Gastroesophageal sphincter (tissue), 4 donors: Measurements from ENCODE around the gene OR4D2. TPM values are rescaled to one million over a fixed set of nuclear protein-coding genes. Genes with fewer than 3 reads are reported as not detected.

ENCODE experiments used
- ATAC-seq: fragments of 150-250 bp; one replicate; pipeline ENCODE4 v1.9.1; 2016; ENCODE audit warnings: mild to moderate bottlenecking, moderate library complexity
- H3K27ac ChIP-seq, 4 donors: fragments of 200-600 bp; sonication (generic) in 3 of 4; 1 replicate in 3 of 4; 2 replicates in 1 of 4; pipeline ENCODE4 v1.5.1; 2016 to 2019
- H3K27me3 ChIP-seq: fragments of 200-600 bp; sonication (generic); one replicate; pipeline ENCODE4 v1.5.1; 2019
- H3K36me3 ChIP-seq, 2 donors: fragments of 200-600 bp; sonication (generic); one replicate each; pipeline ENCODE4 v1.5.1; 2019; ENCODE audit warnings: control low read depth in 1 of 2
- H3K4me1 ChIP-seq, 3 donors: fragments of 200-600 bp; sonication (generic); 1 replicate in 2 of 3; 2 replicates in 1 of 3; pipeline ENCODE4 v1.5.1; 2016 to 2019; ENCODE audit warnings: control low read depth in 2 of 3
- H3K4me3 ChIP-seq, 2 donors: fragments of 200-600 bp; sonication (generic); one replicate each; pipeline ENCODE4 v1.5.1; 2019; ENCODE audit warnings: mild to moderate bottlenecking in 1 of 2, moderate library complexity in 1 of 2
- H3K9me3 ChIP-seq, 3 donors: fragments of 200-600 bp; sonication (generic); one replicate each; pipeline ENCODE4 v1.5.1; 2017 to 2019; ENCODE audit warnings: control low read depth in 2 of 3
- CTCF ChIP-seq, 4 experiments: fragments of 200-600 bp in 2 of 4; fragments of 450-650 bp in 2 of 4; sonication (generic) in 1 of 4; IDR thresholded peaks; one replicate each; pipeline ENCODE4 v1.5.1; 2017 to 2019; ENCODE audit warnings: antibody characterized with exemption in 4 of 4, mild to moderate bottlenecking in 2 of 4, moderate library complexity in 2 of 4
- EP300 ChIP-seq: sonication (generic); formaldehyde crosslinking; IDR thresholded peaks from one replicate; pipeline ENCODE4 v1.6.1; 2017; ENCODE audit warnings: antibody characterized with exemption, mild to moderate bottlenecking
- POLR2A ChIP-seq, 2 donors: fragments of 450-650 bp; IDR thresholded peaks; one replicate each; pipeline ENCODE4 v1.6.1; 2017; ENCODE audit warnings: antibody characterized with exemption in 2 of 2, mild to moderate bottlenecking in 2 of 2, moderate library complexity in 1 of 2
- POLR2AphosphoS5 ChIP-seq: sonication (generic); formaldehyde crosslinking; IDR thresholded peaks from one replicate; pipeline ENCODE4 v1.6.1; 2017; ENCODE audit warnings: antibody characterized with exemption
- WGBS, 2 donors: methylation state at CpG; one replicate each; pipeline ENCODE4 v1.1.5; 2018; ENCODE audit warnings: low coverage in 1 of 2; 5-methylcytosine and 5-hydroxymethylcytosine counted together
- total RNA-seq, 4 donors: library from RNA; depleted of rRNA; stranded (reverse); fragments of >200 nt; gene quantifications; one replicate each; pipeline ENCODE4 v1.1.0, GENCODE V29; 2016

OR4D2 gene
- total RNA-seq, 4 donors from 2014 or later = not detected

DNA sequence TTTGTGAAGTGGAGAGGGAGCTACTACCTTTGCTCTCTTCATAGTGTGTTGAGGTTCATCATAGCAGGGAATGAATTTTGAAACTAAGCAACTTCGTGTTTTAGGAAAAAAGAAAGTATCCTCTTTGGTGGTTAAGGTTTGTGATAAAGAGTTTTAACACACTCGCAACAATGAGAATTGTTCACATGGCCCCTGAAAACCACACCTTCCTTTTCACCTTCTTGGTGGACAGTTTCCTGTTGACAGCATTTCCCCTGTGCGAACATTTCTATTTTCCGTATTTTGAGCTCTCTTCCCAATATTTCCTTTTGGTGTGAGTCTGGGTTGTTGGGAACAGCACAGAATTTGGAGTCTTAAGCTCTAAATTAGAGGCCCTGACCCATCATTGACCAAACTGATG, 3.8 kb downstream of the OR4D2 start:
- TF ChIP-seq POLR2A (IDR thresholded peaks at IDR 0.05) (no peak), CTCF (IDR thresholded peaks at IDR 0.05) (no peak), POLR2AphosphoS5 (no peak), EP300 (no peak)
- WGBS, 2 donors = 43 to 65% methylated on average over 4 of the region's 4 CpGs
- no peak overlapping the region for H3K4me3 ChIP-seq
- no peaks in the 10 kb centered on the region for H3K4me1 ChIP-seq
- no peaks in the 10 kb centered on the region for H3K9me3 ChIP-seq
- H3K27me3 ChIP-seq = peaks cover 55% of the 10 kb centered on the region
- H3K36me3 ChIP-seq = no peaks in the 10 kb centered on the region
- H3K27ac ChIP-seq = no peak overlapping the region
- ATAC-seq = no peak

- no peak for TF ChIP-seq POLR2AphosphoS5
- TF ChIP-seq CTCF (IDR thresholded peaks at IDR 0.05) = peak in 1 of 4 experiments; percentile 24
- TF ChIP-seq EP300 = no peak
- no peak for ATAC-seq
- 21% methylated on average over 2 of the region's 2 CpGs; no CpG with 5 or more reads in 1 of the 2 donors for WGBS, 2 donors
Measured at GRCh38 chr17:58172369-58173071, 5.7 kb downstream of the OR4D2 start.

GRCh38 chr17:58174871-58175270, 8.1 kb downstream of the OR4D2 start:
- no peak overlapping the region for H3K27ac ChIP-seq
- H3K4me1 ChIP-seq = no peaks in the 10 kb centered on the region
- TF ChIP-seq CTCF (IDR thresholded peaks at IDR 0.05) (no peak), POLR2A (IDR thresholded peaks at IDR 0.05) (no peak), EP300 (no peak), POLR2AphosphoS5 (no peak)
- no peaks in the 10 kb centered on the region for H3K9me3 ChIP-seq
- no peaks in the 10 kb centered on the region for H3K36me3 ChIP-seq
- H3K27me3 ChIP-seq = peaks cover 32% of the 10 kb centered on the region
- H3K4me3 ChIP-seq = no peak overlapping the region
- no peak for ATAC-seq
- 46 to 56% methylated on average over 3 of the region's 3 CpGs for WGBS, 2 donors

More at GRCh38 chr17:58172369-58173071, 5.7 kb downstream of the OR4D2 start:
- Histone ChIP-seq H3K4me3 (no peak overlapping the region), H3K27me3 (peaks cover 46% of the 10 kb centered on the region), H3K36me3 (no peaks in the 10 kb centered on the region), H3K4me1 (no peaks in the 10 kb centered on the region), H3K9me3 (no peaks in the 10 kb centered on the region), H3K27ac (no peak overlapping the region)

GRCh38 chr17:58176200-58176599, 9.4 kb downstream of the OR4D2 start:
- Histone ChIP-seq H3K4me1 (no peaks in the 10 kb centered on the region), H3K36me3 (no peaks in the 10 kb centered on the region), H3K4me3 (no peak overlapping the region), H3K9me3 (no peaks in the 10 kb centered on the region), H3K27me3 (peaks cover 25% of the 10 kb centered on the region), H3K27ac (no peak overlapping the region)
- ATAC-seq = no peak
- 31 to 36% methylated on average over 7 of the region's 7 CpGs for WGBS, 2 donors
- TF ChIP-seq POLR2A (IDR thresholded peaks at IDR 0.05) (no peak), EP300 (no peak), POLR2AphosphoS5 (no peak), CTCF (IDR thresholded peaks at IDR 0.05) (no peak)

DNA sequence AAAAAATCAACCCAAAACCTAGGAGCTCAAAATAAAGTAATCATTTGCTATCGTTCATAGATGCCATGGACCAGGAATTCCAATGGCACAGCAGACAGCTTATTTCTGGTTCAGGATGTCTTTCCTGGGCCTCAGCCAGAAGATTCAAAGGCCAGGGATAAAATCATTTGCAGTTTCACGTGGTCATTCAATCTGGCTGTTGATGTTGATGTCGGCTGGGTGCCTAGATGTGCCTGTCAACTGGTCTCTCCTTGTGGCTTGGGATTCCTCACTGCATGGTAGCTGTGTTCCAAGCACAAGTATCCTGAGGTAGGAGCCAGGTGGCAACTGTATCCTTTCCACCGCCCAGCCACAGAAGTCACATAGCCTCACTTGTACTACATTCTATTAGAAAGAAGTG, 15.0 kb downstream of the OR4D2 start:
- ATAC-seq = no peak
- TF ChIP-seq EP300 = no peak
- no peak for TF ChIP-seq POLR2A (IDR thresholded peaks at IDR 0.05)
- no peak for TF ChIP-seq POLR2AphosphoS5
- TF ChIP-seq CTCF (IDR thresholded peaks at IDR 0.05) = no peak
- H3K9me3 ChIP-seq = no peaks in the 10 kb centered on the region
- no peaks in the 10 kb centered on the region for H3K4me1 ChIP-seq
- H3K36me3 ChIP-seq = no peaks in the 10 kb centered on the region
- 36 to 68% methylated on average over 2 to 4 of the region's 4 CpGs for WGBS, 2 donors
- no peak overlapping the region for H3K4me3 ChIP-seq
- H3K27me3 ChIP-seq = peaks cover 24% of the 10 kb centered on the region
- H3K27ac ChIP-seq = no peak overlapping the region
